Measurements from ENCODE around the gene TBC1D22A. TPM values are rescaled to one million over a fixed set of nuclear protein-coding genes. Genes with fewer than 3 reads are reported as not detected.

The TBC1D22A gene
- total and polyA plus RNA-seq, 2 experiments from 2014 or later: 9.6 to 13.3 TPM

DNA sequence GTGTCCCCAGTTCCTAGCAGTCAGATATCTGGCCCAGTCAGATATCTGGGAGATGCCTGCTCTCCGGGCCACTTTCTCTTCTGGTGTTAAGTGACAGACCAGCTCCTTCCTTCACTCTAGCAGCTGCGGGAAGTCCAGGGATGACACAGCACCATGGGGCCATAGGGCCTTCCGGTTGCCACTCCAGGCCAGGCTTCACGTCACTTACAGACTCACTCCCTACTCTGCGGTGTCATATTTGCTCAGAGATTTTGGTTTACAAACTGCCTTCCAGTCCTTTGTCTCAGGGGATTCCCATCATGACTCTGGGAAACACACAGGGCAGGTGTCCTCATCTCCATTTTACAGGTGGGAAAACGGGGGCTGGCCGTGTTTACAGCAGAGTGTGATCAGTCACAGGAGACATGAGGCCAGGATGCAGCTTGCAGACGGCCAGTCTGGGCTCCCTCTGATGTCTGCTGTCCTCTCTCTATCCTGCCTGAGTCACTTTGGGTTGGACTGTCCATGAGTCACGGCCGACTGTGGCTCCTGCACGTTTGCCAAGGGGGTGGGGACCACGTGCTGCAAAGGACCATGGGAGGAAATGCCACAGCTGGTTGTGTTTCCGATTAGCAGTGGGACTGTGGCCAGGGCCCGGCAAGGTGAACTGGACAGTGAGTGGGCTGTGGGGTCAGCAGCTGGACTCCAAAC lies 8.2 kb upstream of the TBC1D22A start:
- H3K4me1 Mint-ChIP-seq: no peaks in the 10 kb centered on the region; the same call in 1 of the 3 replicates
- H3K9me3 Mint-ChIP-seq: peaks cover 43% of the 10 kb centered on the region
- peaks cover 11% of the 10 kb centered on the region for H3K27me3 Mint-ChIP-seq (ENCODE audit: insufficient read depth, low read depth, poor library complexity)
- TF ChIP-seq EZH2phosphoT487 (IDR thresholded peaks at IDR 0.05; ENCODE audit: unreplicated experiment) (no peak), JUNB (IDR thresholded peaks at IDR 0.05; ENCODE audit: unreplicated experiment) (no peak), NANOG (IDR thresholded peaks at IDR 0.05; ENCODE audit: borderline replicate concordance) (no peak), STAT1 (IDR thresholded peaks at IDR 0.05; ENCODE audit: unreplicated experiment) (no peak), ZNF331 (CRISPR knock-in tag; IDR thresholded peaks at IDR 0.05; ENCODE audit: low read depth) (no peak), REST (IDR thresholded peaks at IDR 0.05; ENCODE audit: unreplicated experiment) (no peak), POLR2AphosphoS5 (IDR thresholded peaks at IDR 0.05; ENCODE audit: low read depth) (no peak), ZNF114 (CRISPR knock-in tag; IDR thresholded peaks at IDR 0.05) (no peak), ETS1 (IDR thresholded peaks at IDR 0.05) (no peak), EZH2 (IDR thresholded peaks at IDR 0.05; ENCODE audit: low read depth, unreplicated experiment) (no peak)
- TF ChIP-seq, protein P1, sequence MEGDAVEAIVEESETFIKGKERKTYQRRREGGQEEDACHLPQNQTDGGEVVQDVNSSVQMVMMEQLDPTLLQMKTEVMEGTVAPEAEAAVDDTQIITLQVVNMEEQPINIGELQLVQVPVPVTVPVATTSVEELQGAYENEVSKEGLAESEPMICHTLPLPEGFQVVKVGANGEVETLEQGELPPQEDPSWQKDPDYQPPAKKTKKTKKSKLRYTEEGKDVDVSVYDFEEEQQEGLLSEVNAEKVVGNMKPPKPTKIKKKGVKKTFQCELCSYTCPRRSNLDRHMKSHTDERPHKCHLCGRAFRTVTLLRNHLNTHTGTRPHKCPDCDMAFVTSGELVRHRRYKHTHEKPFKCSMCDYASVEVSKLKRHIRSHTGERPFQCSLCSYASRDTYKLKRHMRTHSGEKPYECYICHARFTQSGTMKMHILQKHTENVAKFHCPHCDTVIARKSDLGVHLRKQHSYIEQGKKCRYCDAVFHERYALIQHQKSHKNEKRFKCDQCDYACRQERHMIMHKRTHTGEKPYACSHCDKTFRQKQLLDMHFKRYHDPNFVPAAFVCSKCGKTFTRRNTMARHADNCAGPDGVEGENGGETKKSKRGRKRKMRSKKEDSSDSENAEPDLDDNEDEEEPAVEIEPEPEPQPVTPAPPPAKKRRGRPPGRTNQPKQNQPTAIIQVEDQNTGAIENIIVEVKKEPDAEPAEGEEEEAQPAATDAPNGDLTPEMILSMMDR (conservative IDR thresholded peaks at IDR 0.05; ENCODE audit: low read depth in 2 of 2): no peak
- TF ChIP-seq, protein P2, sequence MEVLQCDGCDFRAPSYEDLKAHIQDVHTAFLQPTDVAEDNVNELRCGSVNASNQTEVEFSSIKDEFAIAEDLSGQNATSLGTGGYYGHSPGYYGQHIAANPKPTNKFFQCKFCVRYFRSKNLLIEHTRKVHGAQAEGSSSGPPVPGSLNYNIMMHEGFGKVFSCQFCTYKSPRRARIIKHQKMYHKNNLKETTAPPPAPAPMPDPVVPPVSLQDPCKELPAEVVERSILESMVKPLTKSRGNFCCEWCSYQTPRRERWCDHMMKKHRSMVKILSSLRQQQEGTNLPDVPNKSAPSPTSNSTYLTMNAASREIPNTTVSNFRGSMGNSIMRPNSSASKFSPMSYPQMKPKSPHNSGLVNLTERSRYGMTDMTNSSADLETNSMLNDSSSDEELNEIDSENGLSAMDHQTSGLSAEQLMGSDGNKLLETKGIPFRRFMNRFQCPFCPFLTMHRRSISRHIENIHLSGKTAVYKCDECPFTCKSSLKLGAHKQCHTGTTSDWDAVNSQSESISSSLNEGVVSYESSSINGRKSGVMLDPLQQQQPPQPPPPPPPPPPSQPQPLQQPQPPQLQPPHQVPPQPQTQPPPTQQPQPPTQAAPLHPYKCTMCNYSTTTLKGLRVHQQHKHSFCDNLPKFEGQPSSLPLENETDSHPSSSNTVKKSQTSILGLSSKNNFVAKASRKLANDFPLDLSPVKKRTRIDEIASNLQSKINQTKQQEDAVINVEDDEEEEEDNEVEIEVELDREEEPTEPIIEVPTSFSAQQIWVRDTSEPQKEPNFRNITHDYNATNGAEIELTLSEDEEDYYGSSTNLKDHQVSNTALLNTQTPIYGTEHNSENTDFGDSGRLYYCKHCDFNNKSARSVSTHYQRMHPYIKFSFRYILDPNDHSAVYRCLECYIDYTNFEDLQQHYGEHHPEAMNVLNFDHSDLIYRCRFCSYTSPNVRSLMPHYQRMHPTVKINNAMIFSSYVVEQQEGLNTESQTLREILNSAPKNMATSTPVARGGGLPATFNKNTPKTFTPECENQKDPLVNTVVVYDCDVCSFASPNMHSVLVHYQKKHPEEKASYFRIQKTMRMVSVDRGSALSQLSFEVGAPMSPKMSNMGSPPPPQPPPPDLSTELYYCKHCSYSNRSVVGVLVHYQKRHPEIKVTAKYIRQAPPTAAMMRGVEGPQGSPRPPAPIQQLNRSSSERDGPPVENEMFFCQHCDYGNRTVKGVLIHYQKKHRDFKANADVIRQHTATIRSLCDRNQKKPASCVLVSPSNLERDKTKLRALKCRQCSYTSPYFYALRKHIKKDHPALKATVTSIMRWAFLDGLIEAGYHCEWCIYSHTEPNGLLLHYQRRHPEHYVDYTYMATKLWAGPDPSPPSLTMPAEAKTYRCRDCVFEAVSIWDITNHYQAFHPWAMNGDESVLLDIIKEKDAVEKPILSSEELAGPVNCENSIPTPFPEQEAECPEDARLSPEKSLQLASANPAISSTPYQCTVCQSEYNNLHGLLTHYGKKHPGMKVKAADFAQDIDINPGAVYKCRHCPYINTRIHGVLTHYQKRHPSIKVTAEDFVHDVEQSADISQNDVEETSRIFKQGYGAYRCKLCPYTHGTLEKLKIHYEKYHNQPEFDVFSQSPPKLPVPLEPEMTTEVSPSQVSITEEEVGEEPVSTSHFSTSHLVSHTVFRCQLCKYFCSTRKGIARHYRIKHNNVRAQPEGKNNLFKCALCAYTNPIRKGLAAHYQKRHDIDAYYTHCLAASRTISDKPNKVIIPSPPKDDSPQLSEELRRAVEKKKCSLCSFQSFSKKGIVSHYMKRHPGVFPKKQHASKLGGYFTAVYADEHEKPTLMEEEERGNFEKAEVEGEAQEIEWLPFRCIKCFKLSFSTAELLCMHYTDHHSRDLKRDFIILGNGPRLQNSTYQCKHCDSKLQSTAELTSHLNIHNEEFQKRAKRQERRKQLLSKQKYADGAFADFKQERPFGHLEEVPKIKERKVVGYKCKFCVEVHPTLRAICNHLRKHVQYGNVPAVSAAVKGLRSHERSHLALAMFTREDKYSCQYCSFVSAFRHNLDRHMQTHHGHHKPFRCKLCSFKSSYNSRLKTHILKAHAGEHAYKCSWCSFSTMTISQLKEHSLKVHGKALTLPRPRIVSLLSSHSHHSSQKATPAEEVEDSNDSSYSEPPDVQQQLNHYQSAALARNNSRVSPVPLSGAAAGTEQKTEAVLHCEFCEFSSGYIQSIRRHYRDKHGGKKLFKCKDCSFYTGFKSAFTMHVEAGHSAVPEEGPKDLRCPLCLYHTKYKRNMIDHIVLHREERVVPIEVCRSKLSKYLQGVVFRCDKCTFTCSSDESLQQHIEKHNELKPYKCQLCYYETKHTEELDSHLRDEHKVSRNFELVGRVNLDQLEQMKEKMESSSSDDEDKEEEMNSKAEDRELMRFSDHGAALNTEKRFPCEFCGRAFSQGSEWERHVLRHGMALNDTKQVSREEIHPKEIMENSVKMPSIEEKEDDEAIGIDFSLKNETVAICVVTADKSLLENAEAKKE (CRISPR knock-in tag; IDR thresholded peaks at IDR 0.05): no peak
- Histone ChIP-seq H3K4me3 (no peak overlapping the region), H3K9me2 (ENCODE audit: insufficient read depth) (no peaks in the 10 kb centered on the region), H2AFZ (no peak overlapping the region), H3K27ac (ENCODE audit: low read depth) (no peak overlapping the region), H3K4me1 (ENCODE audit: insufficient read depth) (no peaks in the 10 kb centered on the region), H3K36me3 (ENCODE audit: insufficient read depth) (peaks cover 5% of the 10 kb centered on the region), H3K27me3 (ENCODE audit: insufficient read depth) (no peaks in the 10 kb centered on the region), H3K4me2 (no peak overlapping the region), H3F3A (replicated peaks; ENCODE audit: low read depth) (0 out of 2 replicates have a peak, but pooled peaks cover under 1% of the 10 kb centered on the region), H4K20me1 (replicated peaks; ENCODE audit: insufficient read depth) (no peaks in the 10 kb centered on the region), H3K79me2 (replicated peaks; ENCODE audit: insufficient read depth) (no peaks in the 10 kb centered on the region)
- H3K36me3 Mint-ChIP-seq (ENCODE audit: low read depth): peaks cover 38% of the 10 kb centered on the region
- no peak for ATAC-seq
- no peak for DNase-seq (ENCODE audit: low spot score)
- H3K27ac Mint-ChIP-seq: no peak overlapping the region
- H3K4me3 Mint-ChIP-seq: no peak overlapping the region
